Activated naive CD4-positive, alpha-beta T cell treated with anti-CD3 and anti-CD28 coated beads, Interleukin-2, amount 10 ng/mL, durations not matched to agents 5 hours and 36 hours (primary cell): ENCODE data around the gene LIFR. TPM values are rescaled to one million over a fixed set of nuclear protein-coding genes. Genes with fewer than 3 reads are reported as not detected.

Source experiments
- microRNA-seq: library from miRNA; unstranded; fragments of <30 nt; microRNA quantifications from one replicate; pipeline ENCODE4 v1.2.0, GENCODE V29; 2022; ENCODE audit warnings: borderline microRNAs expressed, borderline replicate concordance
- total RNA-seq, 2 experiments: library from RNA; stranded (reverse); gene quantifications; one replicate each; pipeline ENCODE4 v1.2.3, GENCODE V29; 2021

LIFR gene
- total RNA-seq = under 1 TPM in 1 of 2 experiments, not detected in 1; 0.12 TPM

GRCh38 chr5:38556599-38557307 is at the start of gene LIFR:
Gene LIFR (minus strand): TSS chr5:38556646. CDS start chr5:38530647, 25,999 bp downstream.

Small RNA genes within 50 kb of the gene (microRNA-seq; reads per million reads assigned to microRNA genes)
- not detected for gene MIR3650
